Mesenteric fat pad (tissue), 1 donor: ENCODE measurements around the gene ALLC. TPM values are rescaled to one million over a fixed set of nuclear protein-coding genes. Genes with fewer than 3 reads are reported as not detected.

Source experiments
- DNase-seq: peaks from one replicate; pipeline ENCODE4 v3.0.0-alpha.2; 2020; ENCODE audit warnings: low spot score
- total RNA-seq: library from RNA; stranded (reverse); fragmentation: NEBNext Ultra II Directional; extraction: Animal tissue kit (Norgen Biotek cat#: 25700); gene quantifications from one replicate; pipeline ENCODE4 v1.2.1, GENCODE V29; 2021
- donor health status: DM: yes; HTN: yes; CAD: no.

ALLC gene
- total RNA-seq, 1 donor from 2014 or later, result not detected

DNA sequence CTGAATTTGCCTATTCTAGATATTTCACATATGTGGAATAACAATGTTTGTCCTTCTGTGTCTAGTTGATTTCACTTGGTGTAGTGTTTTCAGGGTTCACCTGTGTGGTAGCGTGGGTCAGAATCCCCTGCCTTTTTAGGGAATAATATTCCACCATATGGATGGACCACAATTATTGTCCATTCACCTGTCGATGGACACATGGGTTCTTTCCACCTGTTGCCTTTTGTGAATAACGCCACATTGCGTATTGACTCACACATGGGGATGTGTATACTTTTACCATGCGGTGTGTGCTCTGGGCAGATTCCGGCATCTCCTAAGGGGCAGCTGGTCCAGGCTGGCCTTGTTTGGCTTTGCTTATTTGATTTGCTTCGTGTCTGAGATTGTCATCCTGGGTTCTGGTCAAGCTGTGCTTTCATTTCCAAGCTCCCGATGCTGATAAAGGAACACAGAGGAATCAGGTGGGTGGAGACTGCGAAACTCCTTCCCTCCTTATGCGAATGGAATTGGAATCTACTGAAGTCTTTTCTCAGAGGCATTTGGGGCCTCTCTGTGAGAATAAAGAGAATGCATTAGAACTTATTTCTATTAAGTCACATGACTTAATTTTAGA is 18.9 kb upstream of the ALLC start:
- no peak for DNase-seq

DNA sequence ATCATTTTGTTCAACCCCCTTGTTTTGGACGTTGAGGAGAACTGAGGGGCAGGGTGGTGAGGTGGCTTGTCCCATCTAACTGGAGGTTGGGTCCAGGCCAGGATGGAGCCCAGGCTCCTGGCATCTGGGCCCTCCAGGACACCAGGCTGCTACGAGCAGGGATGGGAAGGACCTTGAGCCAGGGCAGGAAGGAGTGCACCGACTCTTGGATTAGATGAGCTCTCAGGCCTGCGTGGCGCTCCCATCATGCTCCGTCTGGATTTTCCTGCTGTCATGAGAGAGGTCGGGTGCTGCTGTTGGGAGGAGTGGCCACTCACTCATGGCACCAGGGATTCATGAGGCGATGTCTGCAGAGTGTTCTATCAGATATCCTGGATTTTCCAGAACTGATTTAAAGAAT is 18.3 kb upstream of the ALLC start:
- peak; percentile 82 for DNase-seq

DNA sequence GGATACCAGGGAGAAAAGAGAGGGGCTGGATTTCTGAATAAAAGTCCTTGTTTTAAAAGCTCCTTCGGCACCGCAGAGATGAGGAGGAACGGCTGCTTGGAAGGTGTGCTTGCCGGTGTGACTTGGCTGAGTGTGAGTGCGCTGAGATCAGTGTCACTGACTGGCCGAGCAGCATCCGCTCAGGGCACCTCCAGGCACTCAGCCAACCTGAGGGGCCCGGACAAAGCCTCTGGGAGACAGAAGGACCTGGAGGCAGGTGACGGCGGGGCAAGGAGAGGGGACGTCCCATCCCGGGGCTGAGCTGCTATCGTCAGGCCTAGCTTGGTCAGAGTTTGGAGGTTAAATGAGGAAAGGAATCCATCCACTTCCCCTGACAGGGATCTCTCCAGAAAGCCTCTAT is 16.8 kb upstream of the ALLC start:
- DNase-seq, result peak; percentile 67

DNA sequence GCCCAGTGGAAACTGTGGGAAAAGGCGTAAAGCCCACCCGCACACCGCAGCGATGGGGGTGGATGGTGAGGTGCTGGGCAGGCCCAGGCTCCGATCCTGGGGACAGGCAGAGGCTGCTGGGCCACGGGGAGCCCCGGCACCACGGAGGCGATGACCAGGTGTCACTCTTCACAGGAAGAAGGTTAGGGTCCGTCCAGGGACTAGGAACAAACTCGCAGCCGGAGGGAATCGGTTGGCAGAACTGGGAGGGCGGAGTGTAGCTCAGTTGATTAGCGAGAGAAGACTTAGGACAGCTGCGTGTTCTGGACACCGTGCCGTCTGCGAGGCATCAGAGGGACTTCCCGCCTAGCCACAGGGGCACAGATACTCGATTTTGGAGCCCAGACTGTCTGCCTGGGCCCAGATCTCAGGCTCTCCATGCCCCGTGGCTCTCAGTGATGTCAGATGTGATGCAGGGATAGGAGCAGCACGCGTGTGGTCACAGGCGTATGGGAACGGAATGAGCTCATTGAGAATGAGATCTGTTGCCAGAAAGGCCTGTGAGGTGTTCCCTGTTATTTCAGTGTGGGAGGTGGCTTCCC is 16.1 kb upstream of the ALLC start:
- peak; percentile 86 for DNase-seq

DNA sequence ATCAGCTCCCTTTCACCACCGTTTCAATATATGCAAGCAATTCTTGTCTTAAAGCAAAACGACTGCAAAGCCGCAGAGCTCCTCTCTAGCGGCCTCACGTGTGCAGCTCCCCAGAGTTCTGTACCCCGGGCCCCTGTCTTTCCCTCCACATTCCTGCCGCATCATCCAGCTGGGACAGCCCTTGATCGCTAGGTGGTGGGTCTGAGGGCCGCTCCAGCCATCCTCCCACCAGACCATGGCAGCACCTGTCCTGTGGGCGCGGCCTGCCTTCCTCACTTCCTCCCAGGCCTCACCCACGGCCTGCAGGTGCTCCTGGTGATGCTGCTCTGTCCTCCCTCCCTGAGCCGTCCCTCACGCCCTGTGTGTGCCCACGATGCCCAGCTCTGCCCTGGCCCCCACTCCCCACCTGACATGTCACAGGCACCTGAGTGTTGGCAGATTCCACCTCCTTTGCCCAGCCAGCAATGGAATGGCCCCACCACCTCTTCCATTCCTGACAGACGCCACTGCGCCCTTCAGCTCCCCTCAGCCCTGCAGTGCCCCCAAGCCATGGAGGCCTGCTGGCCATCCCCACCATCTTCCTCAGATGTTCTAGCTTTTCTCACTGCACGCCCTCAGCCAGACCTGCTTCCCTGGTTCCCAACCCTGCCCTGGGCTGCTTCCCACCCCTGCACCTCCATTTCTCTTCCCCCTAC is 15.3 kb upstream of the ALLC start:
- peak; percentile 76 for DNase-seq

DNA sequence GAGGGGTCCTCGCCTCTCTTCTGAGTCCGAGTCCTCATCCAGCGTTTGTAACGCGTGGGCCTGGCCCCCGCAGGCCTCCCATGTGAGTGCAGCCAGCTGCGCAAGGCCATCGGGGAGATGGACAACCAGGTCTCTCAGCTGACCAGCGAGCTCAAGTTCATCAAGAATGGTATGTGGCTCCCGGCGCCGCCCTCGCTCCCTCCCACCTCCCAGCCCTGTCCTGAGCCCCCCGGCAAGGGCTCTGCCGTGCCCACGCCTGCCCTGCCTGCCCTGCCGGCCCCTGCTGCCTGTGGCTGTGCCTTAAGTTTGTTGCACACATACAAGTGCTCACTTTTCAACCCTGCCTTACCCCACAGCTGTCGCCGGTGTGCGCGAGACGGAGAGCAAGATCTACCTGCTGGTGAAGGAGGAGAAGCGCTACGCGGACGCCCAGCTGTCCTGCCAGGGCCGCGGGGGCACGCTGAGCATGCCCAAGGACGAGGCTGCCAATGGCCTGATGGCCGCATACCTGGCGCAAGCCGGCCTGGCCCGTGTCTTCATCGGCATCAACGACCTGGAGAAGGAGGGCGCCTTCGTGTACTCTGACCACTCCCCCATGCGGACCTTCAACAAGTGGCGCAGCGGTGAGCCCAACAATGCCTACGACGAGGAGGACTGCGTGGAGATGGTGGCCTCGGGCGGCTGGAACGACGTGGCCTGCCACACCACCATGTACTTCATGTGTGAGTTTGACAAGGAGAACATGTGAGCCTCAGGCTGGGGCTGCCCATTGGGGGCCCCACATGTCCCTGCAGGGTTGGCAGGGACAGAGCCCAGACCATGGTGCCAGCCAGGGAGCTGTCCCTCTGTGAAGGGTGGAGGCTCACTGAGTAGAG is 14.4 kb upstream of the ALLC start:
- peak; percentile 85 for DNase-seq

DNA sequence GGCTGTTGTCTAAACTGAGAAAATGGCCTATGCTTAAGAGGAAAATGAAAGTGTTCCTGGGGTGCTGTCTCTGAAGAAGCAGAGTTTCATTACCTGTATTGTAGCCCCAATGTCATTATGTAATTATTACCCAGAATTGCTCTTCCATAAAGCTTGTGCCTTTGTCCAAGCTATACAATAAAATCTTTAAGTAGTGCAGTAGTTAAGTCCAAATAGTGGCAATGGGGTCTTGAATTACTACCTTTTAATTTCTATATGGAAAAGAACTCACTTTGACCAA is 13.8 kb upstream of the ALLC start:
- DNase-seq, result no peak

DNA sequence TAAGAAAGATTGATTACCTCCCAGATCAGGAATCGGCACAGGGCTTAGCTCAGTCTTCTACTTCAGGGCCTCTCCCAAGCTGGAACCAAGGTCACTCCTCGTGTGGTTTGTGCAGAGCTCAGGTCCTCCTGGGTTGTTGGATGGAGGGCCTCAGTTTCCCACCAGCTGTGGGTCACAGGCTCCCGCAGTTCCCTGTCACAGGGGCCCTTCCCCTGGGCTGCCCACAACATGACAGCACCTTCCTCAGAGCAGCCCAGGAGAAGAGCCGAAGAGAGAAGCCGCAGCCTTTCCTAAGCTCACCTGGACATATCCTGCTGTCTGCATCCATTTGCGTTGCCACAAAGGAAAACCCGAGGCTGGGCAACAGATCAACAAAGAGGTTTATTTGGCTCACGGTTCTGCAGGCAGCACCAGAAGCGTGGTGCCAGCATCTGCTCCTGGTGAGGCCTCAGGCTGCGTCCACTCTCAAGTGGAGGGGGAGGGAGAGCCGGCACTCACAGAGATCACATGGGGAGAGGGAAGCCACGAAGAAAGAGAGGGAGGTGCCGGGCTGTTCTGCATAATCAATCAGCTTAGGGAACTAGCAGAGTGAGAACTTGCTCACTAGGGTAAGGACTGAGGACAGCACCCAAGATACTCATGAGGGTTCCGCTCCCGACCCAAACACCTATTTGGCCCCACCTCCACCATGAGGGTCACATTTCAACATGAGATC is 13.0 kb upstream of the ALLC start:
- no peak for DNase-seq

DNA sequence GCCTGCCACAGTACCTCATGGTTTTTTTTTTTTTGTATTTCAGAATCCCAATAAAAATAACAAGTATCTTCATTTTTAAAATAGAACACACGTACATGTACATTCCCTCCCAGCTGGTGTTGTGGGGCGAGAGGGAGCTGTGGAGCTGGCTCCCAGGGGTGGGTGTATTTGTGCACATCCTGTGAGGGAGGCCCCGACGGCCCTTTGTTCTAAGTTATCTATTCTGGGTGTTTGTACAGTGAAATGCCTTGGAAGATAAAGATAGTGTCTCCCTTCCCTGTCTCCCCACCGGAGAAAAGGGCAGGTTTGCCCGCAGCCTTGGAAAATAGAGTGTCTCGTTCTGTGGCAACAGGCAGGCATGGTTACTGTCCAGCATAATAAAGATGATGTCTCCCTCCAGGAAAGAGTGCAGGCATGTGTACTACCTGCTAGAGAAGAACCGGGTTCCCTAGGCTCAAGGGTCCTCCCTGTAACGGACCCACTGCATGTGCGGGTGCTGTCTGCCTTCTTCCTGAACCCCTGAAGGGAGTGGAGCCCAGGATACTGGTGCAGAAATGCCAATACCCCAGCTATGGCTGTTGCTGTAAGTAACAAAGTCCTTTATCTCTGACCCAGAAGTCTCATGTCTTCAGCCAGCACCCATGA is 12.1 kb upstream of the ALLC start:
- DNase-seq, result no peak

DNA sequence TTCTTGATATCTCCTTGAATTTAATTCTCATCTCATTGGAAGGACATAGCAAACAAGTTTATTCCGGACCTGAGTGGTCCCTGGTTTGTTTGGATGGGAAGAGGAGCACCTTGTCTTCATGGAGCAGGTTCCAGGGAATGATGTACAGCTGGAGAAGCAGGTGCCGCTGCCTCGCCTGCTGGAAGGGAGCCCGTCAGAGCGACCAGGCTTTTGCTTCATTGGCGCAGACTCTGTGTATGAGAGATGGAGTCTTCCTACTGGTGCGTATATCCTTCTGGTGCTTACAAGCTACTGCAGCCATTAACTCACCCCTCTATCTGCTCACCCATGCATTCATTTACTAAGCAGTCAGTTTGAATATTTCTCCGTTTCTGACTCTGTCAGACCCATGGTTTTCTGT is 11.6 kb upstream of the ALLC start:
- DNase-seq, result no peak

DNA sequence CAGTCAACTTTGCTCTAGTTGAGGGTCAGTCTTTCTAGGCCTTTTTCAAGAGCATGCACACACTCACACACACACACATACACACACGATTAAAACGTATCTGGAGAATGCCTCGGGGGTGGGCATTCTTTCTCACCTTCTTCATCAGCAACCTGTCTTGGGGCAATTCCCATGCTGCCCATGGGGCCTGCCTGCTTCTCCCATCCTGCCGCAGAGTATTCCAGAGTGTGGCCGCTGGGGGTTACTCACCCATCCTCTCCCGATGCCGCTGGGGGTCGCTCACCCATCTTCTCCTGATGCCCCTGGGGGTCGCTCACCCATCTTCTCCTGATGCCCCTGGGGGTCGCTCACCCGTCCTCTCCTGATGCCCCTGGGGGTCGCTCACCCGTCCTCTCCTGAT is 10.8 kb upstream of the ALLC start:
- no peak for DNase-seq

DNA sequence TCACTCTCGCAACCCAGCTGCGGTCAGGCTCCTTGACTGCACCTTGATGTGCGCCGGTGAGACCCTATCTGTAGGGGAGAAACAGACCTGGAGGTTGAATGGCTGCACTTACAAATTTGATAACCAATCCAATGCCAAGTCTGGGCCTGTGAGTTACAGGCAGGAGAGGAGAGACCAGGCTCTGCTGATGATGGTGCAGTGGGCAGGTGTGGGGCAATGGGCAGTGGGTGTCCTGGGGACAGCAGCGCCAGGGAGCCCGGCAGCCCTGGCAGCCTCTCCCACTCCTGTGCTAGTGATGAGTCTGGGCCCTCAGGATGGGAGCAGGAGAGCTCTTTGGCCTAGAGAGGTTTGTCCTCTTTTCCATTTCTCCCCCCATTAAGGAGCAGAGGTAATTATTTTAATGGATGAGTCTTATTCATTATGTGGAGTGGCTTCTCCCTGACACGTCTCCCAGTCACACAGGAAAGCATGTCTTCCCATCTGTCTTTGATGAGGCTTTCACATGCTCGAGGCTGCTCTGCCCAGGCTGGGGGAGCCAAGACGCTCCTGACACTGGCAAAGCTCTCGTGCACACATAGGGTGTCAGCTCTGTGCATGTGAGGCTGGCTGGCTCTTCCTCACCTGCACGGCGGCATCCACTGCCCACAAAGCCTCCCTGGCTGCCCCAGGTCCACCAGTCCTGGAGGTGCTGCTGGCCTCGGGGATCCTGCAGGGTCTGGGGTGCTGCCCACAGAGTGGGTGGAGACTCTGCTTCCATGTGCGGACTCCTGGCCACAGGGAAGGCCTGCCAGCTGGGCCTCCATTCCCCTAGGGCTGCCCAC is 10.0 kb upstream of the ALLC start:
- DNase-seq, result no peak

DNA sequence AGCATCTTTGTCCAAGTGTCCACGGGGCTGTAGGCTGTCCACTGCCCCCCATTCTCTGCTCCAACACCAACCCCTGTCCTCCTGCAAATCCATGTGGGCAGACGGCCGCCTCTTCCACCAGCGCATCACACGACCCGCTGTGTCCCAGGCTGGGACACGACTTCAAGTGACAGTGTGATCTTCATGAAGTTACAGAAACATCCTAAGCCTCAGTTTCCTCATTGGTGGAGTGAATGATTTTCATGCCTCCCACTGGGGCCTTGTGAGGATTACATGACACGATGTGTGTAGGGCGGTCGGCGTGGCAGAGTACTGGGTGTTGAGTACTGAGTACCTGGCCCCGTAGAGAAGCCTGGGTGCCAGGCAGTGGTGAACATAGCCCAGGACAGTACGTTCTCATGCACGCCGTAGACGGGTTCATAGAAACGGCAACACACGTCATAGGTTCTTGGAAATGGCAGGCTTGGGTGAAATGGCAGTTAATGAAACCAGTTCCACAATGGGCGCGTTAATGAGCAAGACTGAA is 9.3 kb upstream of the ALLC start:
- DNase-seq, result no peak

DNA sequence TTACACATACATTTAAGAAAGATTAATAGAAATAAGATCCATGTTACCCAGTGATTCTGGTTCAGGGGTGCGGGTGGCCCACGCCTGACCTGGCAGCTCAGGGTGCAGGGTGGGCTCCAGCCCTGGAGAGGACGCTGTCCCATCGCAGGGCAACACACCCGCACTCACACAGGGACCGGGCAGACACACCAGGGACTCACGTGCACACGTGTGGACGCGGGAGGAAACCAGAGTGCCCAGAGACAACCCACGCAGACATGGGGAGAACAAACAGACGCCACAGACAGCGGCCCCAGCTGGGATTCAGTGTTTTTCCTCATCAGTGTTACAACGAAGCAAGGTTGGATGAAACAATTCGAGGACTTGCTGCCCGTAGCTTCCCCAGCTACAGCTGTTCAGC is 8.4 kb upstream of the ALLC start:
- DNase-seq, result no peak

DNA sequence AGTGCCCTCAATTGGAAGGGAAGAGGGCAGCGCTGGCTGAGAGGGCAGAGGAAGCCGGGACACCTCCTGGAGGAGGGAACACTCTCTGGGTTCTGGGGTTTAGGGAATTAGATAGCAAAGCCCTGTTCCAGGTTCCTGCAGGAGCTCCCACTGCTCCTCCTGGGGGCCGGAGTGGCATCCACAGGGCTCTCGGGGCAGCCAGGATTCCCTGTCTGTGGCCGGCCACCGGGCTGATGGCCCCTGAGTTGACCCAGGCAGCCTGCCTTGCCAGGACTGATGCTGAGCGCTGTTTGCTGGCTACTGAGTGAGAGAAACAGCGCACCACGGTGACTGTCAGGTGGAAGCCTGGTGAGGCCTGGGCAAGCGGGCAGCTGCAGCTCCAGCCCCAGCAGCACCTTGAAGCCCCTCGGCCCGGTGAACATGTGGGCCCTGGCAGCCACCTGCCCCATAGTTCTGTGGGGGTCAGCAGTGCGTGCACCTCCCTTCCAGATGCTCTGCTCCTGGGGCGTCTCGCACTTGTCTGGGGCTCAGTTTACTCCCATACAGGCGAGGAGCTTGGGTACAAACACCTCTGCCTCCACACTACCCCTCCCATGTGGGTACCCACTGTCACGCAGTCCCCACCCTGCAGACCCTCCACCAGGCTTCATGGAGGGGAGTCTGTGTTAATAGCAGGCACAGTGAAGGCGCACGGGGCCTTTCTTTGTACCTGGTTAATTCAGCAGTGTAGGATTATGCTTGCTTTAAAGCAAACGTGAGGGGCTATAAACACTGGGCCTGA is 7.7 kb upstream of the ALLC start:
- DNase-seq, result no peak

DNA sequence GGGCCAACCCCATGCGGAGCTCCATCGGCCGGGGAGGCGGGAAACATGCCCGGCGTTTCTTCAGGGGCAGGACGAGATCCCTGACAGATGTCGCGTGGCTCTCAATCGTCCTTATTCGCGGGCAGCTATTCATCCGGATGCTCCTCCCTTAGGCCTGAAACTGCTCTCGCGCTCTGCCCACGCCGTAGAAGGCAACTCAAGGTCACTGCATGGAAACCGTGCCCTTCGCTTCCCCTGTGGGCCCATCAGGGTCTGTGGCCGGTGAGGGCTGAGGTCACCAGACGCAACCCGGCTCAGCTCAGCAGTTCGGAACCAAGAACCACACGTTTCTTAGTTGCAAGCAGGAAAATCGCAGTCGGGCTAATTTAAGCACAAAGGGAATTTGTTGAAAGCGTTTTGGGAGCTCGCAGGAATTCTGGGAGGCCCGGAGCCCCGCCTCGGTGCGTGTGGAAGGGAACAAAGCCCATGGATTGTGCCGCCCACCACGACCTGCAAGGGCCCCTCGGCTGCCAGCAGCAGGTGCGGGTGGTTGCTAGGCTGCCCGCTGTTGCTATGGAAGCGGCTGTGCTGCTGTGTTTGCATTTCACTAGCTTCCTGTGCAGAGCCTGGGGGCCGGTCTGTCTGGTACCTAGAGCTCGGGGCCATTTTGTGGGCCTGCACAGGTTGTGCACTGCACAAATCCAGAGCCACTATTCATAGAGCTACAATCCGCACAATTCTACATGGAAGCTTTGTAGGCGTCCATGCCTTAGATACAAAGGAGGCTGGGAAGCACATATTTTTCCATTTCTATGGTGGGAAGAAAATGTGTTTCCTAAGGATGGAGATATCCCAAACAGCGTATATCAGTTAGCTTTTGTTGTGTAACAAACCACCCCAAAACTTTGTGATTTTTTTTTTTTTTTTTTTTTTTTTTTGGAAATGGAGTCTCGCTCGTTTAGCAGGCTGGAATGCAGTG is 6.0 kb upstream of the ALLC start:
- no peak for DNase-seq

DNA sequence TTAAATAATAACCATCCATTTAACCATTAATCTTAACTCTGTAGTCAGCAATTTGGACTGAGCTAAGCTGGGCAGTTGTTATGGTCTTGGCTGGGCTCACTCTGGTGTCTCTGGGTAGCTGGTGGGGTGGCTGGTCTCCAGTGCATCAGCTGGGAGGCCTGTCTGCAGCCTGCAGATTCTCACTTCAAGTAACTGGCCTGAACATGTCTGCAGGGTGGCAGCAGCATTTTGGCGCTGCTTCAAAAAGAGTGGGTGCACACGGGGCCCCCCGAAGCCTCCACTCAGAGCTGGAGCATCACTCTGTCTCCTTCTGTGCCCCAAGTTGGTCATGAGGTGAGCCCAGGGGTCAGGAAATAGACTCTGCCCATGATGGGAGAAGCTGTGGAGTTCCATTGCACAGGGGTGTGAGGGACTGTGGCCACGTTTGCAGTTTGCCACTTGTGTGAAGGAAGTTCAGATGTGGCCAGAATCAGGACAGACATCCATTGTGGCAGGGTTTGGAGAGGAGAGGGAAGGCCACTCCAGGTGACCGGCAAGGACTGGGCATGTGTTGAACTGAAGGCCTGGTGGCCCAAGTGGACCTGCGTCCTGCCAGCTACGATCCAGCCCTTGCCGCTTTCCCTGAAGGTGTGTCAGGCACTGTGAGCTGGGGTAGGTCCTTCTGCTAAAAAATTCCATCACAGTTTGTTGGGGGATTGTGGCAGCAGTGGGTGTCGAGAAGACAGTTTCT is 4.9 kb upstream of the ALLC start:
- no peak for DNase-seq
